ENCODE measurements around the gene EGFL7. TPM values are rescaled to one million over a fixed set of nuclear protein-coding genes. Genes with fewer than 3 reads are reported as not detected.

EGFL7 gene
- total RNA-seq, 1 experiment from 2014 or later: 54.6 TPM

- TF ChIP-seq STAT6 (CRISPR knock-in tag; conservative IDR thresholded peaks at IDR 0.05; ENCODE audit: low read depth): no peak
- no peak for TF ChIP-seq ERG (CRISPR knock-in tag; IDR thresholded peaks at IDR 0.05)
- TF ChIP-seq ZNF232 (CRISPR knock-in tag; IDR thresholded peaks at IDR 0.05): no peak
- TF ChIP-seq FOXP4 (CRISPR knock-in tag; IDR thresholded peaks at IDR 0.05): no peak
These were observed 43.9 kb upstream of the EGFL7 start (continued) for GRCh38 chr9:136618580-136619547.

DNA sequence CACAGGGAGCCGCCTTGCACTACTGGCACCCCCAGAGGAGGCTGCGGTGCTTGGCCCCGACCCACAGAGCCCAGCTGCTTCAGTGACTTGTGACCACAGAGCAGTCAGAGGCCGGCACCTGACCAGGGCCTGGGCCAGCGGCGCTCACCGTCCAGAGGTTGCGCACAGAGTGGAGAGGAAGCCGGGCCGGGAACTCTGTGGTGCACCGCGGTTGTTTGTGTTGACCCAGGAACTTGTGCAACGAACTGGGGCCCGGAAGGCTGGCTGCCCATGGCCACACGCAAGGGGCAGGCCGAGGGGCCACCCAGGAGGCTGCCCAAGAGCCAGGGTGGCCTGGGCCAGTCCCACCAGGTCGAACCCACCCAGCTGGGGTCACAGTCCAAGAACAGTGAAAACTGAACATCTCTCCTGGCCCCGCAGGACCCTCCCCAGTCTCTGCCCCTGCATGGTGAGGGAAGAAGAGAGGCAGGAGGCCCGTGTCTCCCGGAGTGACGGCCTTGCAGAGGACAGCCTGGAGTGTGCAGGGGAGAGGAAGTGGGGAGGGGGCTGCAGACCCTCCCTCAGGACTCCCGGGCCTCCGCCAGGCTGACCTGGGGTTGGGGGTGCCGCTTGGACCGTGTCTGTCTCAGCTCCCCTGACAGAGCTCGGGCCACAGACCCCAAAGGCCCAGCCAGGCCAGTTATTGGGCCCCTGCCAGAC lies 42.8 kb upstream of the EGFL7 start:
- no peaks in the 10 kb centered on the region for H3K27me3 Mint-ChIP-seq (ENCODE audit: low read depth)
- H3K4me3 Mint-ChIP-seq: no peak overlapping the region
- ATAC-seq: no peak
- H3K36me3 Mint-ChIP-seq: no peaks in the 10 kb centered on the region
- H3K9me3 Mint-ChIP-seq: no peaks in the 10 kb centered on the region
- POLR2A ChIA-PET: no interaction called here
- H3K27ac Mint-ChIP-seq: no peak overlapping the region
- peaks cover 4% of the 10 kb centered on the region; the same call in 1 of the 2 replicates for H3K4me1 Mint-ChIP-seq
- DNase-seq (ENCODE audit: low spot score): no peak
- CTCF ChIA-PET: interaction anchor here (1.6 kb wide), 1 partner anchor 135 kb away, joined by 3 read pairs; no protein-coding TSS in a partner anchor
- TF ChIP-seq GABPB1 (CRISPR knock-in tag; IDR thresholded peaks at IDR 0.05) (peak; percentile 66), TEAD1 (CRISPR knock-in tag; IDR thresholded peaks at IDR 0.05) (no peak)

- no peak for ATAC-seq
- TF ChIP-seq NR1H2 (CRISPR knock-in tag; IDR thresholded peaks at IDR 0.05) (no peak), TCF7 (CRISPR knock-in tag; IDR thresholded peaks at IDR 0.05; ENCODE audit: low read depth) (no peak), HMGA2 (CRISPR knock-in tag; IDR thresholded peaks at IDR 0.05) (no peak), TEAD4 (CRISPR knock-in tag; IDR thresholded peaks at IDR 0.05) (no peak), NR2C2 (CRISPR knock-in tag; IDR thresholded peaks at IDR 0.05) (no peak)
- Mint-ChIP-seq H3K36me3 (no peaks in the 10 kb centered on the region), H3K4me1 (peaks cover 1% of the 10 kb centered on the region; the same call in 1 of the 2 replicates), H3K9me3 (no peaks in the 10 kb centered on the region), H3K4me3 (no peak overlapping the region), H3K27ac (no peak overlapping the region), H3K27me3 (ENCODE audit: low read depth) (no peaks in the 10 kb centered on the region)
- ChIA-PET CTCF (no interaction called here), POLR2A (no interaction called here)
- no peak for DNase-seq (ENCODE audit: low spot score)
These were observed 42.2 kb upstream of the EGFL7 start for GRCh38 chr9:136620441-136621018.
